Suppressor macrophage treated with lipopolysaccharide for 1 hour (primary cell): ENCODE measurements around the gene WDFY3.
"Not testable (repeated sequence)": the region's sequence is repeated elsewhere in the genome, so short reads cannot be mapped to it uniquely, and the experiment has no call there.

Source experiments
- DNase-seq, 3 donors: peaks; one replicate each; pipeline ENCODE4 v3.0.0-alpha.2; 2020 to 2022

The WDFY3 gene

GRCh38 chr4:84664767-84665166 lies 301.7 kb downstream of the WDFY3 start:
- DNase-seq = not testable (repeated sequence)

GRCh38 chr4:84661191-84661939 lies 305.1 kb downstream of the WDFY3 start:
- no peak for DNase-seq

GRCh38 chr4:84660606-84661005 lies 305.9 kb downstream of the WDFY3 start:
- DNase-seq = no peak

DNA sequence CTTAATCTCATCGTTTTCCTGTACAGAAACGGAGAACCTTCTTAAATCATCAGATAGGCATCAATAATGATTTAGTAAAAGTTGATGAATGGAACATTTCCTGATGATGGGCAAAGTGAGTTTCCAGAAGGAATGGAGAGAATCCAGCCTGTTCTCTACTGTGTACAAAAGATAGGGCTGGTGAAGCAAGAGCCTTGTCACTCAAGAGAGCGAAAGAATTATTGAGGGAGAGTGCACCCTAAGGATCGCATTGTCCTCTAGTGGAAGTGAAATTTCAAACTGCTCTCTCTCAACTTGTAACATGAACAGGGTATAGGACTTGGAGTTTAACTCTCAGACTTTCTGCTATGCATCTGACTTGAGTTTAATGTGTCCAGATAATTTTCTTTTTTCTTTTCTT lies 314.0 kb downstream of the WDFY3 start:
- DNase-seq = no peak

- no peak for DNase-seq
Observed at GRCh38 chr4:84651499-84651898, 315.0 kb downstream of the WDFY3 start.

DNA sequence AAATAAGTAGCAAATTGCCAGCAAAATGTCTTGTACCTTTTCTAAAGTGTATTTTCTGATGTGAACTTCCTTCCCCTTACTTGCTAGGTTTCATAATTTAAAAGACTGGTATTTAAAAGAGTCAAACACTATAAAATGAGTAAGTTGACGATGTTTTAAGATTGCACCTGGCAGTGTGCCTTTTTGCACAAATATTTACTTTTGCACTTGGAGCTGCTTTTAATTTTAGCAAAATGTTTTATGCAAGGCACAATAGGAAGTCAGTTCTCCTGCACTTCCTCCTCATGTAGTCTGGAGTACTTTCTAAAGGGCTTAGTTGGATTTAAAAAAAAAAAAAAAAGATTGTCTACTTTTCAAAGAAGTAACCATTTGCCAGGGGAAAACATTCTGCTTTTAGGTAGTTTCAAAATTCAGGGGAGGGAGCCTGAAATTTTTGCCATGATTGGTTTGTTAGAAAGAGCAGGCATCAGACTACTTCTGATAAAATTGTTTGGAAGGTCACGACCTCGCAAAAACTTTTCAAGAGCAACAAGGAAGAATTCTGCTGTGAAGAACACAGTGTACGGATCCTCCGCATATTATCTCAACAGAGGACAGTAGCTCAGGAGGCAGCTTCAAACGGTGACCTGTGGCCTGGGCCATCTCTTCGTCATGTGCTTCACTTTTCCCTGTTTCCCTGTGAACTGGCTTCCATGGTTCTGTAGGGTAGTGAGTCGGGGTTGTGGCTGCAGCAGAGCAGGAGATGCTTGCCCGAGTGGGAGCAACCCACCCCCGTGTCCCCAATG lies 317.4 kb downstream of the WDFY3 start:
- DNase-seq = peak in 1 of 3 donors; percentile 6

- DNase-seq = no peak
Observed at GRCh38 chr4:84648178-84648577, 318.3 kb downstream of the WDFY3 start.

DNA sequence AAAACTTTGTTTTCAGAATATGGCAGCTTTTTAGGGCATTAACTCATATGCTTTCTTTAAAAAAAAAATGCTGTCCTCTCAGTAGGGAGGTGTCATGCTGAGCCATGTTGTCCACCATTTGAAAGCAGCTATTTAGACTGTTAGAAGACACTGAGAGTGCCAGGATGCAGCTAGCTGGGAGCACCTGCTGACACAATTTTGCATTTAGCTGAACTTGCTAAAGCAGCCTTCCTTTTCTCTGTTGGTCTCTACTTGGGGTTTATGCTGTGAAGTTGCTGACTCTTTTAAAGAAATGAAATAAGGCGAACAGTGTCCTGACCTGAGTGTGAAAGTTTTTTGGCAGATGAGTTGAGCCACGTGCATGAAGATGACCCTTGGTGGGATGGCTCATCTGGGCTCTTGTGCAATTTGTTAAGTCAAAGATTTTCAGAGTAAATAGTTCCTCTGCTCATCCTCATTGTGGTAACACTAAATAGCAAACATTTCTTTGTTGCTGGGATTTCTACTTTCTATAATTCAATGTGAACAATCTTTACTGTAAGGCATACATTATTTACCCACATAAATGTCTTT lies 319.1 kb downstream of the WDFY3 start:
- DNase-seq = no peak

- no peak for DNase-seq
Observed at GRCh38 chr4:84644087-84644486, 322.4 kb downstream of the WDFY3 start.

DNA sequence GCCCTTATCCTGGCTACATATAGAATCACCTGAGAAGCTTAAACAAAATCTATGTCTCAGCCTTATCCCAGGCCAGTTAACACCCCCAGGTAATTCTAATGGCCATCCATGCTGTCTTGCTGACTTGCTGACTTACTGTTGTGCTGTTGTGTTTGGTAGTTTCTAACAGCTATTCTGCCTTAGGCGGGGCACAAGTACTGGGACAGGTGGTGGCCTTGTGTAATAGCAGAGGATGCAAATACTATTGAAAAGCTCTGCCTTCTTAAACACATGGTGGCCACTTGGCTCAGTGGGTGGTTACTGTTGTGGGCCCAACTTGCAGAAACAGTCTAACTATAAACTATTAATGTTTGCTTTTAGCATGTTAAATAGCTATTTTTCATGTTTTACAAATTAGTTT lies 327.3 kb downstream of the WDFY3 start:
- DNase-seq = no peak

- no peak for DNase-seq
Observed at GRCh38 chr4:84638092-84638491, 328.4 kb downstream of the WDFY3 start.

DNA sequence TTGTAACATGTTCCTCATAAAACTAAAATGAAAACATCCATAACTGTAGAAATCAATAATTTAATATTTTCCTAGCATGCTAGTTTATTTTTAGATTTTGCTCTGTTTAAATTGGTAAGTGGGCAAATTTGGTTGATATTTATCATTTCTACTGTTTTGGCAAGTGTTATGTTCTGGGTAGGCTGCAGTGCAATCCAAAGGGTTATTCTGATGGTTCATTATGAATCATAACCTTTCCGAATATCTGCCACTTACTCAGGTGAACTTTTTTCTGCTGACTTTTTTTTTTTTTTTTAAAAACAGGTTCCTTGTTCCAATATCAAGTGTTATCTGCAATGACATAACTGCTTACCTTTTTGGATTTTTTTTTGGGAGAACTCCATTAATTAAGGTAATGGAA lies 331.5 kb downstream of the WDFY3 start:
- DNase-seq = no peak

DNA sequence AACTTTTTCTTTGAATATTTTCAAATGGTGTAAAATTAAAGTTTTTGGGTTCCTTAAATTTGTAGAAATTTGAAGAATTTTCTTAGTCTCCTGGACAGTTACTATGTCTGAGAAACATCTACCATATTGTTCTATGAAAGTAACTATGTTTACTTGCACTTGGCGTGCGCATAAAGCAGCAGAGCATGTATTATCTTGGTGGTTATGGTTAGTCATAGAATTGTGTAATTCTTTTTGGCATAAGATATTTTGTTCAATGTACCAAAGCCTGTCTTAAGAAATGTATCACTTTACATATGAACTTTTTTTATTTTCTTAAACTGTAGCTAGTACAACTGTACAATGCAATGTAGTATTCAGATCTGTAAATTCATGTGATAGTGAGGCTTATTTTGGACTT lies 334.4 kb downstream of the WDFY3 start:
- peak in 1 of 3 donors; percentile 1 for DNase-seq

DNA sequence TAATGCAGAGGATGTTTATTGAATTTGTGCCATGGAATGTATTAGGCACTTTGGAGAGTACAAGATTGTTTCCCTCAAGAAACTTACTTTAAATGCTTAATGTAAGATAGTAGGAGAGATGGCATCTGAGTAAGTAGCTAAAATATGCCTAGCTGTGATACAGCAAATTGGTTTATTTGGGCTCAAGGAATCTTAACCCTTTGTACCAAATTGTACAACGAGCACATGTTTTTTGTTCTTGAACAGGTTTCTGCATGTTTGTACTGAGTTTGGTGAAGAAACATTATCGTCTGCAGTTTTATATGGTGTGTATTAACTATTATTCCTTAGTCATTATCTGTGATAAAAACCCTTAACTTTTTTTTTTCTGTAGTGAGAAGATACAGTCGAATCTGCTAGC lies 334.9 kb downstream of the WDFY3 start:
- no peak for DNase-seq

GRCh38 chr4:84626673-84627072 lies 339.8 kb downstream of the WDFY3 start:
- no peak for DNase-seq

DNA sequence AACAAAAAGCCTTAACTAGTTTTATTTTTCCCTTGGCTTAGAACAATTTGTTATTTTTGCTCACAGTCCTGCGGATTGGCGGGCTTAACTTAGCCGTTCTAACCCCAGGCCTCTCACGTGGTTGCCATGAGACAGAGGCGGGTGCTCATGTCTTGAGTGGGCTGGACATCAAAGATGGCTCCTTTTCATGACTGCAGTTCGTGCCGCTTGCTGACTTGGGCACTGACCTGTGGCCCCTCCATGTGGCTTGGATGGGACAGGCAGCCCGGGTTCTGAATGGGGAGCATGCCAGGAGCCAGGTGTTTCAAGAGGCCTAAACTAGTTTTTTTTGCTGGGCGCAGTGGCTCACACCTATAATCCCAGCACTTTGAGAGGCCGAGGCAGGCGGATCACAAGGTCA lies 342.8 kb downstream of the WDFY3 start:
- no peak for DNase-seq

DNA sequence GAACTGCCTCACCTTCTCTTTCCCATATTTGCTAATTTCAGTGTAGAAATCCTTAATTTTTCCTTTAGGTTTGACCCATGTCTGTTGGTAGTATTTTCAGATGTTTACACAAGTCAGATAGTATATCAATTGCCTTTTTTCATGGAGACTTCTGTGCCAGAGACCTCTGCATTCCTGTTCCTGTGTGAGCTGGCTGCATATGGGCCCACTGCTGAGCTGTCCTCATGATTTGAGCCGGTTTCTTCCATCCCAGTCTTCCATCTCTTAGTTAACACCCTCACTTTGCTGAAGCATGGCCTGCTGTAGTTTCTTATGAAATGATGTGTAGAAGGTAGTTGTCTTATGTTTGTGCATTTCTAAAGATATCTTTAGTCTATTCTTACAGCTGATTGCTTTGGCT lies 343.5 kb downstream of the WDFY3 start:
- no peak for DNase-seq
